ENCODE results near the gene ZNF75A.
A peak's percentile ranks its signal among the peaks of the same experiment; 100 is the strongest.

Gene ZNF75A

DNA sequence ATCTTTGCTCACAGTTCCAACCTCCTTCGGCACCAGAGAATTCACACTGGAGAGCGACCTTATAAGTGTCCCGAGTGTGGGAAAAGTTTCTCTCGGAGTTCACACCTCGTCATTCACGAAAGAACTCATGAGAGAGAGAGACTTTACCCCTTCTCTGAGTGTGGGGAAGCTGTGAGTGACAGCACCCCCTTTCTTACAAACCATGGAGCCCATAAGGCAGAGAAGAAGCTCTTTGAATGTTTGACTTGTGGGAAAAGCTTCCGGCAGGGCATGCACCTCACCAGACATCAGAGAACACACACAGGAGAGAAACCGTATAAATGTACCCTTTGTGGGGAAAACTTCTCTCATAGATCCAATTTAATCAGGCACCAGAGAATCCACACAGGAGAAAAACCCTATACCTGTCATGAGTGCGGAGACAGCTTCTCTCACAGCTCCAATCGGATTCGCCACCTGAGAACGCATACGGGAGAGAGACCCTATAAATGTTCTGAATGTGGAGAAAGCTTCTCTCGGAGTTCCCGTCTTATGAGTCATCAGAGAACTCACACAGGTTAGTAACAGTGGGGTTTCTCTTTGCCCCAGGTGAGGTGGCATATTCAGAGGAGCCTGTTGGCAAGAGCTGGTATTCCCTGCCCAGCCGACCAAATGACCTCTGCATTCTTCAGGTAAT lies 15.2 kb upstream of the ZNF75A start:
- DNase-seq (ENCODE audit: low spot score), result no peak

GRCh38 chr16:3292604-3293003 lies 12.7 kb upstream of the ZNF75A start:
- DNase-seq (ENCODE audit: low spot score), result no peak

- DNase-seq (ENCODE audit: low spot score), result no peak
These were observed 10.1 kb upstream of the ZNF75A start for GRCh38 chr16:3295209-3295608.

GRCh38 chr16:3295783-3296182 lies 9.5 kb upstream of the ZNF75A start:
- DNase-seq (ENCODE audit: low spot score), result no peak

DNA sequence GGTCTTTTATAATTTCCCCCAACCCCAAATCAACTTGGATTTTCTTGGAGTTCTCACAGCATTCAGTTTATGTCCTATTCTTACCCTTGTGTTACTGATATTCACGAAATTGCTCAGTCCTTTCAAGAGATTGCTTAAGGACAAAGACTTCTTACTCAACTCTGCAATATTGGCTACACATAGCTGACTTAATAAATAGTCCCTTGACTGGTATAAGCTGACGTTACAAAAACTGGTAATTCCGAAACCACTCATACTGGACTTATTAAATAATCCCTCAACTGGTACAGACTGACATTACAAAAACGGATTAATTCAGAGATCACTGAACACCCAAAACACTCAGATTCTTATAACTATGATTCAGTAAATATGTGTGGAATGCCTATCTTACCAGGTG lies 927 bp upstream of the ZNF75A start:
- no peak for DNase-seq (ENCODE audit: low spot score)

- DNase-seq (ENCODE audit: low spot score), result no peak
These were observed 781 bp downstream of the ZNF75A start for GRCh38 chr16:3306078-3306477.

- DNase-seq (ENCODE audit: low spot score), result no peak
These were observed 6.2 kb downstream of the ZNF75A start for GRCh38 chr16:3311496-3311895.

DNA sequence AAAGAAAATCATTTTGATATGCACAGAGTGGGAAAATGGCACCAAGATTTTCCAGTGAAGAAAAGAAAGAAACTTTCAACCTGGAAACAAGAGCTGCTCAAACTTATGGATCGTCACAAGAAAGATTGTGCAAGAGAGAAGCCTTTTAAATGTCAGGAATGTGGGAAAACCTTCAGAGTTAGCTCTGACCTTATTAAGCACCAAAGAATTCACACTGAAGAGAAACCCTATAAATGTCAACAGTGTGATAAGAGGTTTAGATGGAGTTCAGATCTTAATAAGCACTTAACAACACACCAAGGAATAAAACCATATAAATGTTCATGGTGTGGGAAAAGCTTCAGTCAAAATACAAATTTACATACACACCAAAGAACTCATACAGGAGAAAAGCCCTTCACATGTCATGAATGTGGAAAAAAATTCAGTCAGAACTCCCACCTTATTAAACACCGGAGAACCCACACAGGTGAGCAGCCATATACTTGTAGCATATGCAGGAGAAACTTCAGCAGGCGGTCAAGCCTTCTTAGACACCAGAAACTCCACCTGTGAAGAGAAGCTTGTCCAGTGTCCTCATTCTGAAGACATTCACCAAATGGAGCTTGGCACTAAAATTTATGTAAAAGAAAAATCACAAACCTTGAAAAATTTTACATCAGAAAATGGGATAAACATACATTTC lies 12.2 kb downstream of the ZNF75A start:
- DNase-seq (ENCODE audit: low spot score), result no peak

GRCh38 chr16:3321816-3322215 lies 16.5 kb downstream of the ZNF75A start:
- DNase-seq (ENCODE audit: low spot score), result no peak

DNA sequence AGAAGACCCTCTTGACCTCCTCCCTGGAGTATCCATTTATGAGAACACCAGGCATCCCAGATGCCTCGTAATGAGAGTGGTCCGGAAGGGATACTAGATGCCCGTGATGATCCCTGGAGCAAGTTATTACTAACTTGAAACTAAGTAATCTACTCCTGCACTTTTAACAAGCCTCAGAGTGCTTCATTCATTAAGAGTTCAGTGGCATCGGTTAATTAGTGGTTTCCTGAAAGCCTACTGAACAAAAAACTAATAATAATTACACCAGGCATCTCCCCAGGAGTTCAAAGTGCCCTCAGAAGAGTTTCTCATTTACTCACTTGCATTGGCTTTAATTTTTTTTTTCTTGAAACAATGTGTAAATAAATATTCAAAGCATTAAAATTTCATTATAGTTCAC lies 22.2 kb downstream of the ZNF75A start:
- DNase-seq (ENCODE audit: low spot score), result no peak

DNA sequence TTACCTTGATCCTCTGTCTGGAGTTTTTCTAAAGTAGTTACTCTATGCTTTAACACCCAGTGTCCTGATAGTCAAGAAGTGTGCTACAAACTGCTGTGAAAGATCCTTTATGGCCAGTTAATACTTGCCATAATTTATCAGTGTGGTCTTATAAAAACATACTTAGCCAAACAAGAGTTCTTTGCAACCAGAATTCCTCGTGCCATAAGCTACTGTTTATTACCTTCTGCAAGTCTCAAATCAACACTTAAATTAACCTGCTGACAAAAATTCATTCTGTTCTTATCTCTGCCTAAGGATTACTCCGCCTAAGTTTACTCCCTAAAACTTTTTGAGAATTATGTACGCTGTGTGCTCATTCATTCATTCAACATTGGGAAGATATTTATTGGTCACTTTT lies 22.8 kb downstream of the ZNF75A start:
- no peak for DNase-seq (ENCODE audit: low spot score)

DNA sequence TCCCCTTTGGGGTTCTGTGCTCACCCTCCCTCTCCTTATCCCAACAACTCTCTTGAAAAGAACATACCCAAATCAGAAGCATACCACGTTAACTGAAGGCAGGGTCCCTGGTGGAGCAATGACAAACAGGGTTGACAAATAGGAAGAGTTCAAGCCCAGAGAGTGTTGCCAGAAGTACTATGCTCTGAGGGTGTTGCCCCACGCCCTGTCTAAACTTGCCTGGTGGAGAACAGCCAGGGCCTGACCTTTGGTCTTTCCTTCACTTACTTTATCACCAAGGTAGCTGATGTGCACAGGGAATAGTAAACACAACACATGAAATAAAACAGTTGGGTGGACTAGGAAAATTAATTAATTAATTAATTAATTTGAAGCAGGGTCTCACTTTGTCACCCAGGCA lies 23.3 kb downstream of the ZNF75A start:
- DNase-seq (ENCODE audit: low spot score), result no peak

- DNase-seq (ENCODE audit: low spot score), result no peak
These were observed 40.7 kb downstream of the ZNF75A start for GRCh38 chr16:3346041-3346440.

GRCh38 chr16:3347586-3347985 lies 42.3 kb downstream of the ZNF75A start:
- DNase-seq (ENCODE audit: low spot score), result no peak

GRCh38 chr16:3348547-3349167 lies 43.4 kb downstream of the ZNF75A start:
- DNase-seq (ENCODE audit: low spot score), result no peak

DNA sequence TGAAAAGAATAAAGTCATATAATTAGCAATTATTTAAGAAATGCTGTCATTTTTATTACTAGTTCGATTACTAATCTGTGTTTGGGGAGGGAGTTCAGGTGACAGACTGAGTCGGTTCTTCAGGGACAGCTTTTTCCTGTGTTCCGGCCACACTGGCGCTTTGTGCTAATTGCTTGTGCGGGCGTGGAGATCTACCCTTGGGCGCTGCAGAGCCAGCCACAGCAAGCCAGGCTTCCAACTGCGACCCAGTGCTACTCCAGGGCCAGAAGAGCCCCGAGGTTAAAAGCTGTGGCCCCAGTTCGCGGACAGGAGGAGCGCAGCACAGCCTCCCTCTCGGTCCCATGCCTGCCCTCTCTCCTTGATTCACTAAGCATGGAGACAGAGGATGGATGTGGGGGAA lies 43.9 kb downstream of the ZNF75A start:
- DNase-seq (ENCODE audit: low spot score), result no peak

DNA sequence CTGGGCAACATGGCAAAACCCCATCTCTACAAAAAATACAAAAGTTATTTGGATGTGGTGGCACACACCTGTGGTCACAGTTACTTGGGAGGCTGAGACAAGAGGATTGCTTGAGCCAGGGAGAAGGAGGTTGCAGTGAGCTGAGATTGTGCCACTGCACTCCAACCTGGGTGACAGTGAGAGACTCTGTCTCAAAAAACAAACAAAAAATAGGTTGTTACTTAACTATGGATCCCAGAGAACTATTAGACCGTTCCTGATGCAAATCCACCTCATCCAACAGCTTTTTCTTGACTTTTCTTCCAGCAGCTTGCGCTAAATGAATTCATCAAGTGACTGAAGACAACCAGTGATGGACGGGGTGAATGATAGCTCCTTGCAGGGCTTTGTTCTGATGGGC lies 50.3 kb downstream of the ZNF75A start, which contains the start of gene OR2C1:
Gene OR2C1, plus strand, starts transcription at position 301 of the 400 bp plus-strand sequence. Its CDS starts 52 bp downstream, at position 353.
- no peak for DNase-seq (ENCODE audit: low spot score)

GRCh38 chr16:3356118-3356517 lies 50.8 kb downstream of the ZNF75A start:
- DNase-seq (ENCODE audit: low spot score), result no peak

- no peak for DNase-seq (ENCODE audit: low spot score)
These were observed 53.6 kb downstream of the ZNF75A start for GRCh38 chr16:3358871-3359270.

DNA sequence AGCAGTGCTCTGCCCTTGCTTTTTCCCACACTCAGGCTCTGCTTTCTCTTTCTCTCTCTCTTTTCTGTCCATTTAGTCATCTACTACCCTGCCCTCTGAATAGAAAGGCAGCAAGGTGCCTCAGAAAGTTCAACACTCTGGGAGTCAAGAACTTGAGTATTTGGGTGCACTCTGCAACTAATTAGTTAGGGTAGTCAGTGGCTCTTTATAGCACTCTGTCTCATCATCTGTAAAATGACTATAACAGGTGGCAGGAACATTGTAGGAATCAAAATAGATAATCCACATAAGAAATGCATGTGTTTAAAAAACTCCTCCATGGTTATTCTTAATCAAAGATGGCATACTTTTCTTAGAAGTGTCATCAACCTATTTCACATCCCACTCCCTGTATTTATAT lies 57.6 kb downstream of the ZNF75A start:
- DNase-seq (ENCODE audit: low spot score), result no peak

DNA sequence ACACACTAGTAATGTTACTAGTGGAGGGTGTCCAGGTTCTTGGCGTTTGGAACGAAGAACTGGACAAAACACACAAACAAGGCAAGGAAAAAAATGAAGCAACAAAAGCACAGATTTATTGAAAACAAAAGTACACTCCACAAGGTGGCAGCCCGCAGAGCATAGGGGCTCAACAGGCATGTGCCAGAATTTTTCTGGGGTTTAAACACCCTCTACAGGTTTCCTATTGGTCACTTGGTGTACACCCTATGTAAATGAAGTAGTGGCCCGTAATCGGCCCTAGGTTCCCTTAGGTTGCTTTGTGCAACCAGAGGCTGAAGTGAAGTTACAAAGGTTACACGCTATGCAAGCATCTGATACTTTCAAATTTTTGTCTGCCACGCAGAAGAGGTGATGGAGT lies 58.5 kb downstream of the ZNF75A start:
- DNase-seq (ENCODE audit: low spot score), result no peak

DNA sequence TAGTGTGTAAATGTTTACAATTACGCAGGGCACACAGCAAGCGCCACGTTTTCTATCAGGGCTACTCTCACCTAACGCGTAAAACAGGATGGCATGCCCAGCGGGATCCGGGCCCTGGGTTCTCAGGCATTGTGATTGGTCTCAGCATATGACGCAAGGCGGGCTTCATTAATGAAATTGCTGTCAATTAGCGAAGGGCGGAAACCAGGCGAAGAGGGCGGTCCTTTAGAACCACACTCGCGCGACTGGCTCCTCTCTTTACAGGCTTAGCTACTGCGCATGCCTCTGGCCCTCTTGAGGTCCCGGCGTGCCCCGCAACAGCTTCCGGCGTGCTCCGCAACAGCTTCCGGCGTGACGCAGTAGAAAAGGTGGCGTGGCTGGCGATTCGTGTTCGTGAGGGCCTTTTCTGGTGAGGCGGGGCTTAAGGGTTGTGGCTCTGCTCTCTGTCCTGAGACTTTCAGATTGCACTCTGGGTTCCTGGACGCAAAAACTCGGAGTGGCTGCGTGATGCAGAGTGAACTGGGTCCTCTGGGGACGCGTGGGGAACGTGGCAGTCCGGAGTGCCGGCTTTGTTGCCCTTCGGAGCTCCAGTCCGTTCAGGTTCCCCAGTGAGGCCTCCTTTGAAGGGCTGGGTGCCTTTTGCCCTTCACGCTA lies 59.6 kb downstream of the ZNF75A start:
- DNase-seq (ENCODE audit: low spot score), result peak; percentile 84

All from CD4-positive, alpha-beta T cell treated with Interleukin-2 at 100 ng/mL for 4 hours (primary cell).